Astrocyte (in vitro differentiated cells and primary cell): ENCODE results near the gene CDC42EP3. TPM values are rescaled to one million over a fixed set of nuclear protein-coding genes. Genes with fewer than 3 reads are reported as not detected.
A peak's percentile ranks its signal among the peaks of the same experiment; 100 is the strongest.

Source experiments
- DNase-seq: peaks from one replicate; pipeline ENCODE4 v3.0.0-alpha.2; 2010; ENCODE audit warnings: low read depth
- FAIRE-seq: peaks from 2 replicates; lab custom pipeline; 2011; peaks lifted over from hg19 to GRCh38; lab: Jason Lieb, UNC
- H2AFZ ChIP-seq: 2 replicates; pipeline ENCODE4 v1.6.0; 2012; ENCODE audit warnings: low read depth, low read length, inconsistent platforms
- H3K27ac ChIP-seq: 2 replicates; pipeline ENCODE4 v1.5.1; 2011; ENCODE audit warnings: low read depth, low read length, inconsistent platforms
- H3K27me3 ChIP-seq: 2 replicates; pipeline ENCODE4 v1.6.0; 2011; ENCODE audit warnings: low read length, inconsistent platforms; ENCODE audit not compliant: insufficient read depth
- H3K36me3 ChIP-seq: 2 replicates; pipeline ENCODE4 v1.5.1; 2011; ENCODE audit warnings: low read length, inconsistent platforms; ENCODE audit not compliant: insufficient read depth
- H3K4me1 ChIP-seq: 2 replicates; pipeline ENCODE4 v1.5.1; 2011; ENCODE audit warnings: low read length, inconsistent platforms; ENCODE audit not compliant: insufficient read depth
- H3K4me2 ChIP-seq: 2 replicates; pipeline ENCODE4 v1.6.0; 2012; ENCODE audit warnings: low read length, inconsistent platforms
- H3K4me3 ChIP-seq: 2 replicates; pipeline ENCODE4 v1.5.1; 2011; ENCODE audit warnings: low read depth, mild to moderate bottlenecking, low read length, inconsistent platforms; ENCODE audit not compliant: insufficient read depth
- H3K79me2 ChIP-seq: 2 replicates; pipeline ENCODE4 v1.6.0; 2012; ENCODE audit warnings: mild to moderate bottlenecking, low read length, inconsistent platforms; ENCODE audit not compliant: insufficient read depth
- H3K9ac ChIP-seq: 2 replicates; pipeline ENCODE4 v1.6.0; 2012; ENCODE audit warnings: mild to moderate bottlenecking, low read length, inconsistent platforms
- H3K9me3 ChIP-seq: 2 replicates; pipeline ENCODE4 v1.5.1; 2012; ENCODE audit warnings: low read depth, mild to moderate bottlenecking, low read length, inconsistent platforms; ENCODE audit not compliant: insufficient read depth
- H4K20me1 ChIP-seq: 2 replicates; pipeline ENCODE4 v1.6.0; 2012; ENCODE audit warnings: low read length, inconsistent platforms; ENCODE audit not compliant: insufficient read depth
- H3K27ac Mint-ChIP-seq: one replicate; pipeline ENCODE4 v1.8.0; 2021; ENCODE audit warnings: mild to moderate bottlenecking, mixed read lengths; ENCODE audit not compliant: unreplicated experiment
- H3K27me3 Mint-ChIP-seq: one replicate; pipeline ENCODE4 v1.8.0; 2021; ENCODE audit warnings: low read depth, mixed read lengths; ENCODE audit not compliant: unreplicated experiment
- H3K36me3 Mint-ChIP-seq: one replicate; pipeline ENCODE4 v1.8.0; 2021; ENCODE audit warnings: low read depth, mixed read lengths; ENCODE audit not compliant: unreplicated experiment
- H3K4me1 Mint-ChIP-seq: one replicate; pipeline ENCODE4 v1.8.0; 2021; ENCODE audit warnings: low read depth, mixed read lengths; ENCODE audit not compliant: unreplicated experiment
- H3K4me3 Mint-ChIP-seq: one replicate; pipeline ENCODE4 v1.8.0; 2021; ENCODE audit warnings: mild to moderate bottlenecking, moderate library complexity, mixed read lengths; ENCODE audit not compliant: unreplicated experiment
- H3K9me3 Mint-ChIP-seq: one replicate; pipeline ENCODE4 v1.8.0; 2021; ENCODE audit warnings: mild to moderate bottlenecking, mixed read lengths; ENCODE audit not compliant: unreplicated experiment
- CTCF ChIP-seq: IDR thresholded peaks from 2 replicates; pipeline ENCODE4 v1.5.1; 2011; ENCODE audit warnings: low read depth, mild to moderate bottlenecking, inconsistent platforms, low read length, moderate library complexity; ENCODE audit not compliant: insufficient read depth
- EZH2 ChIP-seq: IDR thresholded peaks from 2 replicates; pipeline ENCODE4 v1.6.1; 2012; ENCODE audit warnings: mild to moderate bottlenecking, low read length, inconsistent platforms; ENCODE audit not compliant: insufficient read depth
- total RNA-seq: library from RNA; stranded (reverse); gene quantifications from 2 replicates; pipeline ENCODE4 v1.2.1, GENCODE V29; 2021

Gene CDC42EP3
- total RNA-seq, 1 donor from 2014 or later: 94.3 TPM

DNA sequence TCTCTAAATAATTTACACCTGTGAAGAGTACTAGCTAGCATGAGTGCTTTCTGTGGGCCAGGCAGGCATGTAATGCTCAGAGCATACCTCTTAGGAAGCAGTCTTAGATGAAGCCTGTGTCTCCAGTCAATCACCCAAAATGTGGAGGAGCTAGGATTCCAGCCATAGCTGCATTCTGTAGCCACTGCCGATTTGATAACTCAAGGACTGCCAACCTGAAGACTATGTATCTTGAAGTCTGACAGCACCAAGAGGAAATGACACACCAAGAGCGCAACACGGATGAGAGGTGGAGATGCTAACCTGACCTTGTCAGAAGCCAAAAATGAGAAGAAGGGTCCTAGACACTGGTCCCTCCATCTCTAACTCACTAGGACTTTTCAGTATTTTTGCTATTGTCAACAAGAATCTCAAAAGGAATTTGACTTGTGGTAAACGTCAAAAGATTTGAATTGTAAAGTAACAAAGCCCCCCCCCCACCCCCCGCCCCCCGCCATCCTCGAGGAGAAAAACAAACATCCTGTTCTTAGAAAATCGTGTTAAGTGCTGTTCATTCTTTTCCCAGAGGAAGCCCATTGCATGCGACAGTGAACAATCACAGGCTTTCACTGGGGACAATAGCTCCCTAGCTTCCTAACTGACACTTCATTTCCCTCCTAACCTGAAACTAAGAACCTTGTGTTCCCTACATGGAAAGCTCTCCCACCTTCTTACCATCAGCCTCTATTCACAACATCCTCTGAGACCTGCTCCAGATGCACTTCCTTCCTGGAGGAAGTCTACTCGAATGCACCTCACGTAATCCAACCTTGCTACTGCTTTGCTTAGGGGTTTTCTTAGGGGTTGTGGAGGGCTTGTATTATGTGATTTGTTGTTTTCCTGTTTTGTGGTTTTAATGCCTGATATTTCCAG lies 14.7 kb downstream of the CDC42EP3 start:
- Histone ChIP-seq H3K79me2 (peaks cover 97% of the 10 kb centered on the region), H4K20me1 (peaks cover 79% of the 10 kb centered on the region), H3K9ac (peak overlapping the region; percentile 55), H3K27ac (peak overlapping the region; percentile 78), H3K4me3 (peak overlapping the region; percentile 11), H3K27me3 (no peaks in the 10 kb centered on the region), H3K4me2 (peak overlapping the region; percentile 72), H3K9me3 (no peaks in the 10 kb centered on the region), H2AFZ (no peak overlapping the region), H3K4me1 (peaks cover 78% of the 10 kb centered on the region), H3K36me3 (peaks cover 38% of the 10 kb centered on the region)
- Mint-ChIP-seq H3K27me3 (no peaks in the 10 kb centered on the region), H3K9me3 (no peaks in the 10 kb centered on the region), H3K4me1 (peaks cover 79% of the 10 kb centered on the region), H3K36me3 (peaks cover 25% of the 10 kb centered on the region), H3K4me3 (no peak overlapping the region), H3K27ac (peak overlapping the region; percentile 66)
- no peak for FAIRE-seq
- TF ChIP-seq CTCF (no peak), EZH2 (no peak)
- DNase-seq: no peak

DNA sequence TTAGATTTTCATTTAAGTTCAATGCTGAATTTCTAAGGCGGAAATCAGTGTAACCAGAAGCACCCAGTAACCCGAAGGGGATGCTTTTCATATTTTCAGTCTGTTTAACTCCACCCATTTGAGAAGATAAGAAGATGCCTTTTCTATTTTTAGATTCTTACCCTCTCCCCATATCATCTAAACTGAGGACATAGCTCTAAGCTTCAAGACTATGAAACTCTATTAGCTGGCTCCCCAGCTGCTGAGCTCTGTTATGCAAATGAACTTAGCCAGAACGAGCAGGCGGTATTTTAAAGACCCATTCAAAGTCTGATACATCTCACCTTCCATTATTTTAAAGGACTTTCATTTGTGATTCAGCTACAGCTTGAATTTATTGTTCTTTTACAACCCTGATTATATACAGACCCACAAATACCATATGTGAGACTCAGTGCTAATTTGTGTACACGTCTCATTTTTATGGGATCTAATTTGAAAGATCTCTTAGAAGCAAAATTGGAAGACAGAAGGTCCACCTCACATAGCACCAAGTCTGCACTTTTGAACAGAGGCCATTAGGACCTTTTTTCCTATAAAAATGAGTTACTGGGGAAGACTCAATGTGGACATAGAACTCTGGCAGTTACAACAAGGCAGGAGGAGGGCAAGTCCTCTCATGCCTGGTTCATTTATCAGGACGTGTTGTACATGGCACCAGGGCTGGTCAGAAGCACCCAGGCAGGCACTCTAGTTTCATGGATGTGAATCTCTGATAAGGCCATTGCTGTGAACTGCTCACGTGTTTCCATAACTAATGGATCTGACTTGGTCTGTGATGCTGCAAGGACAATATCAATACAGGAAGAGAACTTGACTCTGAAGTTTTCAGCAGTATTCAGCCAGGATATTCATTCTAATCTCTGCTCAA lies 16.3 kb downstream of the CDC42EP3 start:
- no peaks in the 10 kb centered on the region for H3K27me3 ChIP-seq
- Mint-ChIP-seq H3K4me1 (peaks cover 82% of the 10 kb centered on the region), H3K27me3 (no peaks in the 10 kb centered on the region), H3K4me3 (peak overlapping the region; percentile 13), H3K36me3 (peaks cover 21% of the 10 kb centered on the region), H3K9me3 (no peaks in the 10 kb centered on the region), H3K27ac (peak overlapping the region; percentile 89)
- H3K27ac ChIP-seq: peak overlapping the region; percentile 78
- DNase-seq (peak; percentile 77), FAIRE-seq (no peak)
- TF ChIP-seq EZH2: no peak
- no peak for TF ChIP-seq CTCF
- H3K36me3 ChIP-seq: peaks cover 37% of the 10 kb centered on the region
- peak overlapping the region; percentile 38 for H3K9ac ChIP-seq
- peaks cover 81% of the 10 kb centered on the region for H3K4me1 ChIP-seq
- no peak overlapping the region for H2AFZ ChIP-seq
- H3K79me2 ChIP-seq: peaks cover 97% of the 10 kb centered on the region
- H3K4me3 ChIP-seq: no peak overlapping the region
- peak overlapping the region; percentile 39 for H3K4me2 ChIP-seq
- peaks cover 79% of the 10 kb centered on the region for H4K20me1 ChIP-seq
- no peaks in the 10 kb centered on the region for H3K9me3 ChIP-seq
